Activated CD4-positive, alpha-beta T cell treated with anti-CD3 and anti-CD28 coated beads, Interleukin-2, amount 10 ng/mL, durations not matched to agents 24 days and 14 days (primary cell): ENCODE data around the gene CCDC59. TPM values are rescaled to one million over a fixed set of nuclear protein-coding genes. Genes with fewer than 3 reads are reported as not detected.
"Not testable (repeated sequence)": the region's sequence is repeated elsewhere in the genome, so short reads cannot be mapped to it uniquely, and the experiment has no call there.

Experiments
- DNase-seq: peaks from one replicate; pipeline ENCODE4 v3.0.0; 2022
- H3K27ac Mint-ChIP-seq: one replicate; pipeline ENCODE4 v1.8.0; 2022; ENCODE audit warnings: mild to moderate bottlenecking, mixed read lengths
- H3K27me3 Mint-ChIP-seq: one replicate; pipeline ENCODE4 v1.8.0; 2022; ENCODE audit warnings: mixed read lengths
- H3K36me3 Mint-ChIP-seq: one replicate; pipeline ENCODE4 v1.8.0; 2022; ENCODE audit warnings: low read depth, mild to moderate bottlenecking, mixed read lengths
- H3K4me1 Mint-ChIP-seq: one replicate; pipeline ENCODE4 v1.8.0; 2021; ENCODE audit warnings: mixed read lengths
- H3K4me3 Mint-ChIP-seq: one replicate; pipeline ENCODE4 v1.8.0; 2022; ENCODE audit warnings: mild to moderate bottlenecking, moderate library complexity, mixed read lengths
- H3K9me3 Mint-ChIP-seq: one replicate; pipeline ENCODE4 v1.8.0; 2021; ENCODE audit warnings: mixed read lengths
- intact Hi-C: fragments of 100-400 bp; cut with micrococcal nuclease; formaldehyde crosslinking; loops from one replicate; pipeline ENCODE4 v1.15.1; 2023
- total RNA-seq: library from RNA; stranded (reverse); gene quantifications from 2 replicates; pipeline ENCODE4 v1.2.3, GENCODE V29; 2022

The CCDC59 gene, protein sequence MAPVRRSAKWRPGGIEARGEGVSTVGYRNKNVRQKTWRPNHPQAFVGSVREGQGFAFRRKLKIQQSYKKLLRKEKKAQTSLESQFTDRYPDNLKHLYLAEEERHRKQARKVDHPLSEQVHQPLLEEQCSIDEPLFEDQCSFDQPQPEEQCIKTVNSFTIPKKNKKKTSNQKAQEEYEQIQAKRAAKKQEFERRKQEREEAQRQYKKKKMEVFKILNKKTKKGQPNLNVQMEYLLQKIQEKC
- 101 and 102 TPM in 2 replicates for total RNA-seq

DNA sequence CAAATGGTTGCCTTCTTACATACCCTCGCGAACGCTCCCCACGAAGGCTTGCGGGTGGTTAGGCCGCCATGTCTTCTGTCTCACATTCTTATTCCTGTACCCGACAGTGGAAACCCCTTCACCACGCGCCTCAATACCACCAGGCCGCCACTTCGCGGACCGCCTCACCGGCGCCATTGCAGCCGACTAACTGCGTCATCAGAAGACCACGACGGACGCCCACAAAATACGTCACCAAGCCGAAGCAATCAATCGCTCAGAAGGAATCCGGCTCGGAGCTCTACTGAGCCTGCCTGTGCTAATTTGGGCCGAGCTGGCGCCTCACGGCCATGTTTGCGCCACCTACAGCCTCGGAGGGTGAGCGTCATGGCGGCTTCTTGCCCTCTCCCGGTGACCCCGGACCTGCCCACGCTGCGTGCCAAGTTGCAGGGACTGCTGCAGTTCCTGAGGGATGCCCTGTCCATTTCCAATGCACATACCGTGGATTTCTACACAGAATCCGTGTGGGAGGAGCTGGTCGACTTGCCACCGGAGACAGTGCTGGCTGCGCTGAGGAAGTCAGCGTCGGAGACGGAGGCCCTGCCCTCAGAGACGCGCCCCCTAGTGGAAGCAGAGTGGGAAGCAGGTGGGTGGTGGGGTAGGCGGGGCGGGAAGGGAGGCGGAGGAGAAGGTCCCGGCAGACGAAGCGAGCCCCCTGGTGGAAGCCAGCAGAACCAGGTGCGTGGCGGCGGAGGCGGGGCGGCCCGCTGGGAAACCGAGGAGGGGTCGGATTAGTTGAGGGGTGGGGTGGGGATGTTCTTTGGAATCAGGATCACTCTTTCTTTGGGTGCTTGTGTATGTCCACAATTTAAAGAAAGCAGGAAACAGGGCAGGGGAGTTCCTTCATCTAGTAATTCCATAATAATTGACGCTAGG is at the start of gene CCDC59, which contains the start of gene METTL25:
Gene CCDC59 (minus strand): TSS at position 188 of the 915 bp plus-strand sequence. CDS start 11 bp downstream, at position 177.
Gene METTL25 (plus strand): TSS at position 330 of the 915 bp plus-strand sequence. CDS start 37 bp downstream, at position 367.
- H3K4me1 Mint-ChIP-seq = peaks cover 35% of the 10 kb centered on the region
- peak; percentile 98 for DNase-seq
- peak within 1 kb of the TSS; percentile 97 for H3K4me3 Mint-ChIP-seq
- H3K27ac Mint-ChIP-seq = peak within 1 kb of the TSS; percentile 100
- no peaks in the 10 kb centered on the region for H3K27me3 Mint-ChIP-seq
- H3K36me3 Mint-ChIP-seq = peaks cover 33% of the 10 kb centered on the region
- H3K9me3 Mint-ChIP-seq = peaks cover 3% of the 10 kb centered on the region
- intact Hi-C loops = loop anchor here (1.0 kb wide), 2 partner anchors 329 to 714 kb away; no protein-coding TSS in a partner anchor

DNA sequence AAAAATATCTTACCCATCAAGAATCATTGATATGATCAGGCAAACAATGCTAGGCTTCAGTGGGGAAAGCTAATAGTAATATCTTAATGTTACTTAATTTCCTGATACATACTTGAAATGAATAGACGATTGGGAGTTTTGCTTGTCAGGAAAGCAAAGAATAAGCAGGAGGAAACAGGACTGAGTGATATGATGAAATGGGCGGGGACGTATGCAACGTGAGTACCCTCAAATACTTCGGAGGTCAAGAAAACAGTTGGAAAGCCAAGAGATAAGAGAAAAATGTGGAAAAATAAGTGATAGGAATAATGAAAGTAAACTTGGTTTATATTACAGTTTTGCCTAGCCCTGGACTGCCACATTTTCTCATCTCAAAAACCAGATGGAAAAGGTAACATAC is 49.3 kb upstream of the CCDC59 start:
- intact Hi-C loops = no loop called here
- Mint-ChIP-seq H3K9me3 (peaks cover 3% of the 10 kb centered on the region), H3K27ac (no peak overlapping the region), H3K36me3 (no peaks in the 10 kb centered on the region), H3K4me1 (no peaks in the 10 kb centered on the region), H3K4me3 (no peak overlapping the region), H3K27me3 (no peaks in the 10 kb centered on the region)
- DNase-seq = no peak

DNA sequence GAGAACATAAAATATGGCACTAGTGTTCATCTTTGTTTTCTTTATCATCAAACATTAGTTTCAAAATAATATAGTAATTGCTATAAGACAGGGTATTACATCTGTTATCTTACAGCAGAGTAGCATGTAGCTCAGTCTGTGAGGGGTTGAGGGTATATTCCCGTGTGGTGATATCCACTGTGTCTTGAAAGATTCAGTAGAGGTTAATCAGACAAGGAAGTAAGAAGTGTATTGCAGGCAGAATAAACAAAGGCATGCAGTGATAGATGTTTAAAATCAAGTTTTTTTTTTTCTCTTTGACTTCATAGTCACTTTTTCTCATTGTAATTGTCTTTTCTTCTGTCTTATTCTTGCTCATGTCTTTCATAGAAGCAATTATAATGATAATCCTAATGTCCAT is 48.5 kb upstream of the CCDC59 start:
- Mint-ChIP-seq H3K36me3 (no peaks in the 10 kb centered on the region), H3K27ac (no peak overlapping the region), H3K4me1 (no peaks in the 10 kb centered on the region), H3K9me3 (peaks cover 3% of the 10 kb centered on the region), H3K4me3 (no peak overlapping the region), H3K27me3 (no peaks in the 10 kb centered on the region)
- intact Hi-C loops = no loop called here
- DNase-seq = no peak

DNA sequence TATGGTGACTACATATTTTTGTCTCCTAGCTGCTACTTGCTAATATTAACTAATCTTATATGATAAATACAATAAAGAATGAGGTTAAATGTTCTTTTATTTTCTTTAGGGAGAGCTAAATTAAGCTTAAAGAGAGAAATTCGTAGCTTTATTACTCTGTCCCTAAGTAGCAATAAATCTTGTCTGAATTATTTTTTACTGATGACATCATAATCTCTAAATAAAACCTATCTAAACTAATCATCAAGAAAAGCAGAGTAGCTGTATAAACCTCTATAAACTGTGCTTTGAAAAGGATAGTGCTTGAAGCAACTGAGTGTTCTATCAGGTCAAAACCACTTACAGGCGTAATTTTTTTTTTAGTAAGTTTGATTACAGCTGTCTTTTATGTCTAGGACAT is 42.6 kb upstream of the CCDC59 start:
- H3K27ac Mint-ChIP-seq = no peak overlapping the region
- H3K27me3 Mint-ChIP-seq = no peaks in the 10 kb centered on the region
- no peak for DNase-seq
- no peak overlapping the region for H3K4me3 Mint-ChIP-seq
- no peaks in the 10 kb centered on the region for H3K36me3 Mint-ChIP-seq
- no peaks in the 10 kb centered on the region for H3K4me1 Mint-ChIP-seq
- intact Hi-C loops = no loop called here
- H3K9me3 Mint-ChIP-seq = peaks cover 3% of the 10 kb centered on the region

DNA sequence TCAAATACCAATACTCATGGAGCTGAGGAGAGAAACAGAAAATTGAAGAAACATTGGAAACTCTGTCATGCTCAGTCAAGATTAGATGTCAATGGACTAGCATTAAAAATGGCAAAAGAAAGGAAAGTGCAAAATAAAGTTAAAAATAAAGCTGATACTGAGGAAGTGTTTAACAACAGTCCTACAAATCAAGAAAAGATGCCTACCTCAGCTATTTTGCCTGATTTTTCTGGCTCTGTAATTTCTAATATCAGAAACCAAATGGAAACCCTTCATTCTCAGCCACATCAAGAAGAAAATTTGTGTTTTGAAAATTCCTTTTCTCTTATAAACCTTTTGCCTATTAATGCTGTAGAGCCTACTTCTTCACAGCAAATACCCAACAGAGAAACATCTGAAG is 40.7 kb upstream of the CCDC59 start:
- intact Hi-C loops = no loop called here
- Mint-ChIP-seq H3K9me3 (no peaks in the 10 kb centered on the region), H3K4me3 (no peak overlapping the region), H3K27me3 (no peaks in the 10 kb centered on the region), H3K27ac (no peak overlapping the region), H3K36me3 (no peaks in the 10 kb centered on the region), H3K4me1 (no peaks in the 10 kb centered on the region)
- no peak for DNase-seq

DNA sequence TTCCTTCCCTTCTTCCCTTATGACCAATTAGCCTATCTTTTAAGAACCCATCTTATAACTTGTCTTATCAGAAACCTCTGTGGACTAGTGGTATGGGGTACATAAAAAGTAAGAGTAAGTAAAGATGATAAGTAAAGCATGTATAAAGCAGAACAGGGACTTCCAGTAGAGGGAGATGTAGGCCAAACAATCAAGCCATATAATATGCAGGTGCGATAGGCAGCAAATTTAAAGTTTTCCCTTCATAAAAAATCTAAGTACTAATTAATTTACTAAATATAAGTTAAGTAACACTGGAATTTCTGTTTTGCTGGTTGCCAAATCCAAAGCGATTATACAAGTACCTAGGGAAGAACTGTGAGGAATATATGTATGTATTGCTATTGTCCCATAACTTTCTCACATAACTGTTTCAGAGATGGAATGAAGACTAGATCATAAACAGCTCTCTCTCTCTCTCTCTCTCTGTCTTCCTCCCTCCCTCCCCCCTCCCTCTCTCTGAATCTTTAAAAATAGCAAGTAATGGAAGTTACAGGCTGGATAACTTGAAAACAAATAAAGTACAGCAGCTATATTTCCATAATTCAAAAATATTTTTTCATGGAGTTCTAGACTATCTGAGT is 25.9 kb upstream of the CCDC59 start:
- no peak for DNase-seq
- Mint-ChIP-seq H3K36me3 (no peaks in the 10 kb centered on the region), H3K27ac (no peak overlapping the region), H3K4me3 (no peak overlapping the region), H3K9me3 (no peaks in the 10 kb centered on the region), H3K4me1 (peaks cover 3% of the 10 kb centered on the region), H3K27me3 (no peaks in the 10 kb centered on the region)
- intact Hi-C loops = no loop called here

DNA sequence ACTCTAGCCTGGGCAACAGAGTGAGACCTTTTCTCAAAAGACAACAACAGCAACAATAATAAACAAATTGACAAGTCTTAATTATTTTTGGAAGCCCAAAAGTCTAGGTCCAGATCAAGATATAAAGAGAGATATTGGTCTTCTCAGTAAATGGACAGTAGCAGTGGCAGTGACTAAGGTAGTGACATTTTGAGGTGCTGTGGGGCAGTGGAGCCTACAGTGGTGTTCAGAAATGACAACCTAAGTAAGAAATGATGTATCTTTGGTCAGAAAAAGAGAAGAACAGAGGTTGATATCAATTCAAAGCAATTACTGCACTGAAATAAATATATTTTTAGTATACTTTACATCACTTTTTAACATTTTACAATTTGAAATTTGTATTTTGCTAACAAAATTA is 20.8 kb upstream of the CCDC59 start:
- Mint-ChIP-seq H3K27ac (no peak overlapping the region), H3K9me3 (no peaks in the 10 kb centered on the region), H3K4me1 (no peaks in the 10 kb centered on the region), H3K4me3 (no peak overlapping the region), H3K27me3 (no peaks in the 10 kb centered on the region), H3K36me3 (no peaks in the 10 kb centered on the region)
- intact Hi-C loops = no loop called here
- DNase-seq = no peak

DNA sequence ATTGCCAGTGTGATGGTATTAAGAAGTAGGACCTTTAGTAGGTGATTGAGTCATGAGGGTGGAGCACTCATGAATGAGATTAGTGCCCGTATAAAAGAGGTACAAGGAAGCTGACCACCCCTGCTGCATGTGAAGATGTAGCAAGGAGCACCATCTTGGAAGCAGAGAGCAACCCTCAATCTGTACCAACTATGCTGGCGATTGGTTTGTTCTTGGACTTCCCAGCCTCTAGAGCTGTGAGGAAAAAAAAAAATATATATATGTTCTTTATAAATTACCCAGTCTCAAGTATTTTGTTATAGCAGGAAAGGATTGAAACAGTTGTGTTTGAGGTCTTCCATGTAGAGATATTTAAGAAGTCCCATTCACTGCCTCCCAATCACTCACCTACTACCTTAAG is 17.0 kb upstream of the CCDC59 start:
- H3K9me3 Mint-ChIP-seq = peaks cover 8% of the 10 kb centered on the region
- no peak overlapping the region for H3K27ac Mint-ChIP-seq
- H3K27me3 Mint-ChIP-seq = no peaks in the 10 kb centered on the region
- intact Hi-C loops = no loop called here
- H3K4me3 Mint-ChIP-seq = no peak overlapping the region
- no peak for DNase-seq
- H3K4me1 Mint-ChIP-seq = no peaks in the 10 kb centered on the region
- peaks cover 8% of the 10 kb centered on the region for H3K36me3 Mint-ChIP-seq

DNA sequence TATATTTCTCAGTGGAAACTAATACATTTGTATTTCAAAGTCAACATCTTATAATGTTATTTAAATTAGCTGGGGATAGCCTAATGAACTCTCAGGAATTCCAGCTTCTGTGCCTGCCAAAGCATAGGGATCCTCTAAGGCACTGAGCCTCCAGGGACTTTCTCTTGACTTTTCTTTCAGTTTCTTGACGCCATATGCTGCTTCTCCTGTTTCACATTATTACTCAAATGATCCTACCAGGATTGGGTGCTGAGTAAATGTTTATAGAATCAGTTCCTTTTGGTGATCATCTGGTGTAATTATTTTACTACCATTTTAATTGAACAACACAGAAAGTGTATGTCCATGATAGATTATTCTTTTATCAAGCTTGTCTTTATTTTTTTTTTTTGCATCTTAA is 8.0 kb upstream of the CCDC59 start:
- Mint-ChIP-seq H3K27me3 (no peaks in the 10 kb centered on the region), H3K4me1 (peaks cover 4% of the 10 kb centered on the region), H3K27ac (no peak overlapping the region)

DNA sequence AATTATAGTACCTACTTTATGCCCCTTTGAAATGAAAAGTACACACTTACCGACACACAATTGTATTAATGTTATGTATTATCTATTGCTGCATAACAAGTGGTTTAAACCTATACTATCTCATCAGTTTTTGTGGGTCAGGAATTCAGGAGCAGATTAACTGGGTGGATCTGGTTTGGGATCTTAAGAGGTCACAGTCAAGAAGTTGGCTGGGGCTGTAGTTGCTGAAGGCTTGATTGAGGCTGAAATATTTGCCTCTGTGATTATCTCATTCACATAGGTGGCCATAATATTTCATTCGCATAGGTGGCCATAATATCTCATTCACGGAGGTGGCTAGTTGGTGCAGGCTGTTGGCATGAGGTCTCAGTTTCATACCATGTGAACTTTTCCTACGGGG is 5.8 kb upstream of the CCDC59 start:
- no peak for DNase-seq
- no peak overlapping the region for H3K4me3 Mint-ChIP-seq
- H3K27ac Mint-ChIP-seq = no peak overlapping the region
- peaks cover 3% of the 10 kb centered on the region for H3K9me3 Mint-ChIP-seq
- peaks cover 3% of the 10 kb centered on the region for H3K36me3 Mint-ChIP-seq
- no peaks in the 10 kb centered on the region for H3K27me3 Mint-ChIP-seq
- H3K4me1 Mint-ChIP-seq = peaks cover 13% of the 10 kb centered on the region
- intact Hi-C loops = no loop called here

More for the DNA sequence above, 8.0 kb upstream of the CCDC59 start:
- no peak for DNase-seq
- Mint-ChIP-seq H3K4me3 (no peak overlapping the region), H3K9me3 (peaks cover 5% of the 10 kb centered on the region), H3K36me3 (peaks cover 6% of the 10 kb centered on the region)
- intact Hi-C loops = no loop called here

DNA sequence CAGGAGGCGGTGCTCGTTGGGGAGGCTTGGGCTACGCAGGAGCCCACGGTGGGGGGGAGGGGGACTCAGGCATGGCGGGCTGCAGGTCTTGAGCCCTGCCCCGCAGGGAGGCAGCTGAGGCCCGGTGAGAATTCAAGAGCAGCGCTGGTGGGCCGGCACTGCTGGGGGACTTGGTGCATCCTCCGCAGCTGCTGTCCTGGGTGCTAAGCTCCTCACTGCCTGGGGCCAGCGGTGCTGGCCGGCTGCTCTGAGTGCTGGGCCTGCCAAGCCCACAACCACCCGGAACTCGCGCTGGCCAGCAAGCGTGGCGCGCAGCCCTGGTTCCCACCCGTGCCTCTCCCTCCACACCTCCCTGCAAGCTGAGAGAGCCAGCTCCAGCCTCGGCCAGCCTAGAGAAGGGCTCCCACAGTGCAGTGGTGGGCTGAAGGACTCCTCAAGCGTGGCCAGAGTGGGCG is 3.3 kb upstream of the CCDC59 start:
- H3K4me1 Mint-ChIP-seq = peaks cover 25% of the 10 kb centered on the region
- H3K27ac Mint-ChIP-seq = no peak overlapping the region
- H3K27me3 Mint-ChIP-seq = no peaks in the 10 kb centered on the region
- intact Hi-C loops = no loop called here
- DNase-seq = peak; percentile 52
- peaks cover 12% of the 10 kb centered on the region for H3K36me3 Mint-ChIP-seq
- H3K9me3 Mint-ChIP-seq = peaks cover 3% of the 10 kb centered on the region
- no peak overlapping the region for H3K4me3 Mint-ChIP-seq

DNA sequence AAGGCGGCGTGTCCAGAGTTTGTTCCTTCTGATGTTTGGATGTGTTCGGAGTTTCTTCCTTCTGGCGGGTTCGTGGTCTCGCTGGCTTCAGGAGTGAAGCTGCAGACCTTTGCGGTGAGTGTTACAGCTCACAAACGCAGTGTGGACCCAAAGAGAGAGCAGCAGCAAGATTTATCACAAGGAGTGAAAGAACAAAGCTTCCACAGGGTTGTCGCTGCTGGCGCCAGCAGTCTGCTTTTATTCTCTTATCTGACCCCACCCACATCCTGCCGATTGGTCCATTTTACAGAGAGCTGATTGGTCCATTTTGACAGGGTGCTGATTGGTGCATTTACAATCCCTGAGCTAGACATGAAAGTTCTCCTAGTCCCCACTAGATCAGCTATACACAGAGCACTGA is 2.6 kb upstream of the CCDC59 start:
- peaks cover 29% of the 10 kb centered on the region for H3K4me1 Mint-ChIP-seq
- intact Hi-C loops, H3K27ac Mint-ChIP-seq, H3K4me3 Mint-ChIP-seq, H3K9me3 Mint-ChIP-seq, H3K27me3 Mint-ChIP-seq: not testable (repeated sequence)
- peak; percentile 49 for DNase-seq
- peaks cover 15% of the 10 kb centered on the region for H3K36me3 Mint-ChIP-seq

DNA sequence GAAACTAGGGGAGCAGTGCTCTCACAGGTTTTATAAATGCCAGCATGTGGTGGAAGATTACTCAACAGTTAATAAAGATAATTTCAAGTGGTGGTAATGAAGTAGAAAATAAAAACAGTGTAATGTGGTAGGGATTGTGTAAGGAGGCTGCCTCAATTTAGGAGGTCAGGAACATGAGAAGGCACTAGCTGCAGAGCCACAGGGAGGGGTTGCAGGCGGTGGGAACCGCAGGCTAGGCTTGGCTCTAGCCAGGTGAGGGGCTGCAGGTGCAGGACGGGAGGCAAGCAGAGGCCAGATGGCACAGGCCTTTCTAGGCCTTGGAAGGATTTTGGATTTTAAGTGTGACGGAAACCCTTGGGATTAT is 910 bp upstream of the CCDC59 start:
- peaks cover 29% of the 10 kb centered on the region for H3K36me3 Mint-ChIP-seq
- no peaks in the 10 kb centered on the region for H3K27me3 Mint-ChIP-seq
- peak; percentile 66 for DNase-seq
- peak overlapping the region; percentile 100 for H3K27ac Mint-ChIP-seq
- peaks cover 3% of the 10 kb centered on the region for H3K9me3 Mint-ChIP-seq
- intact Hi-C loops = no loop called here
- H3K4me1 Mint-ChIP-seq = peaks cover 36% of the 10 kb centered on the region
- peak overlapping the region; percentile 97 for H3K4me3 Mint-ChIP-seq

DNA sequence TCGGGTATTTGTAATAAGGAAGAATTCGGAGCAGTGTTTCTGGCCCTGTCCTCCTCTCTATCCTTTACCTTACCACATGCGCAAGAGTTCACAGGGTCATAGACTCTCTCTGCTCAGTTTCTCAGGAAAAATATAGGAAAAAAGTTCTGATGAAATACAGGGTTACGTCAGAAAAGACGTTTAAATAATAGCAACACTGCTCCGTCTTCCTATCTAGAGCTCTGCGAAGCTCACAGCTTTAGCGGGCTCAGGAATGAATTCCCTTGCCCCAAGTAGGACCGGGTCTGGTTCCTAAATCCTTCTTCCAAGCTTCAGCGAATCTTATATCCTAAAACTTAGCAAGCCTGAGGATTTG is 365 bp downstream of the CCDC59 start:
- no peaks in the 10 kb centered on the region for H3K27me3 Mint-ChIP-seq
- H3K36me3 Mint-ChIP-seq = peaks cover 39% of the 10 kb centered on the region
- H3K9me3 Mint-ChIP-seq = peaks cover 3% of the 10 kb centered on the region
- no peak for DNase-seq
- H3K27ac Mint-ChIP-seq = peak overlapping the region; percentile 100
- intact Hi-C loops = loop anchor here (1.0 kb wide), 2 partner anchors 329 to 714 kb away; no protein-coding TSS in a partner anchor
- peak overlapping the region; percentile 97 for H3K4me3 Mint-ChIP-seq
- H3K4me1 Mint-ChIP-seq = peaks cover 35% of the 10 kb centered on the region
